Activated naive CD4-positive, alpha-beta T cell treated with anti-CD3 and anti-CD28 coated beads for 36 hours (primary cell): ENCODE data around the gene GJE1. TPM values are rescaled to one million over a fixed set of nuclear protein-coding genes. Genes with fewer than 3 reads are reported as not detected.
A peak's percentile ranks its signal among the peaks of the same experiment; 100 is the strongest.
"Not testable (repeated sequence)": the region's sequence is repeated elsewhere in the genome, so short reads cannot be mapped to it uniquely, and the experiment has no call there.

Experiments used
- CTCF ChIA-PET: fragments of 350-600 bp; sonication (Branson Sonifier 250); formaldehyde crosslinking; loops from one replicate; lab custom pipeline; 2021; ENCODE audit warnings: antibody characterized with exemption; lab: Charles Lee
- DNase-seq: peaks from one replicate; pipeline ENCODE4 v3.0.0-alpha.2; 2020
- H3K27ac Mint-ChIP-seq: one replicate; pipeline ENCODE4 v1.8.0; 2021; ENCODE audit warnings: mild to moderate bottlenecking, mixed read lengths
- H3K27me3 Mint-ChIP-seq: one replicate; pipeline ENCODE4 v1.8.0; 2021; ENCODE audit warnings: low read depth, mixed read lengths
- H3K36me3 Mint-ChIP-seq: one replicate; pipeline ENCODE4 v1.8.0; 2021; ENCODE audit warnings: low read depth, mixed read lengths
- H3K4me1 Mint-ChIP-seq: one replicate; pipeline ENCODE4 v1.8.0; 2021; ENCODE audit warnings: low read depth, mixed read lengths
- H3K4me3 Mint-ChIP-seq: one replicate; pipeline ENCODE4 v1.8.0; 2021; ENCODE audit warnings: mild to moderate bottlenecking, moderate library complexity, mixed read lengths
- H3K9me3 Mint-ChIP-seq: one replicate; pipeline ENCODE4 v1.8.0; 2021; ENCODE audit warnings: mixed read lengths
- intact Hi-C: fragments of 100-400 bp; cut with micrococcal nuclease; formaldehyde crosslinking; loops from one replicate; pipeline ENCODE4 v1.15.1; 2023
- total RNA-seq, 2 experiments: library from RNA; stranded (reverse); gene quantifications; one replicate each; pipeline ENCODE4 v1.2.3, GENCODE V29; 2021

Gene GJE1
- total RNA-seq, 2 experiments from 2014 or later: not detected

- H3K9me3 Mint-ChIP-seq, CTCF ChIA-PET, H3K4me1 Mint-ChIP-seq, DNase-seq, H3K4me3 Mint-ChIP-seq, H3K27ac Mint-ChIP-seq, H3K36me3 Mint-ChIP-seq: not testable (repeated sequence)
- intact Hi-C loops: loop anchor here (10.0 kb wide), 1 partner anchor 713 kb away; no protein-coding TSS in a partner anchor
- peaks cover 12% of the 10 kb centered on the region for H3K27me3 Mint-ChIP-seq
Measured at GRCh38 chr6:142141531-142141930, 8.8 kb downstream of the GJE1 start.

- CTCF ChIA-PET: interaction anchor here (0.5 to 3.3 kb wide), 18 partner anchors 9 to 1296 kb away, joined by 3 to 21 read pairs (median 4); no protein-coding TSS in a partner anchor
- Mint-ChIP-seq H3K27ac (peak within 1 kb of the TSS; percentile 91), H3K4me3 (peak within 1 kb of the TSS; percentile 93), H3K27me3 (no peaks in the 10 kb centered on the region), H3K36me3 (peaks cover 10% of the 10 kb centered on the region), H3K4me1 (peaks cover 53% of the 10 kb centered on the region), H3K9me3 (no peaks in the 10 kb centered on the region)
- peak; percentile 98 for DNase-seq
- intact Hi-C loops: loop anchor here (1.0 to 10.0 kb wide), 14 partner anchors 60 to 1948 kb away; partner anchors contain the start of genes ADAT2, ADGRG6, AIG1 and HIVEP2
Measured at GRCh38 chr6:142146828-142147662, 14.3 kb downstream of the GJE1 start, which contains the start of the genes NMBR and VTA1. NMBR (minus strand) TSS chr6:142147122; CDS start chr6:142088658, 58,464 bp downstream. VTA1 (plus strand) TSS chr6:142147263; CDS start chr6:142147288, 25 bp downstream.

- no peak for DNase-seq
- CTCF ChIA-PET: no interaction called here
- intact Hi-C loops: no loop called here
- peaks cover 10% of the 10 kb centered on the region for H3K36me3 Mint-ChIP-seq
- peaks cover 73% of the 10 kb centered on the region for H3K4me1 Mint-ChIP-seq
- H3K9me3 Mint-ChIP-seq: no peaks in the 10 kb centered on the region
- H3K27me3 Mint-ChIP-seq: no peaks in the 10 kb centered on the region
- H3K4me3 Mint-ChIP-seq: no peak overlapping the region
- no peak overlapping the region for H3K27ac Mint-ChIP-seq
Measured at GRCh38 chr6:142152746-142153145, 20.0 kb downstream of the GJE1 start.

GRCh38 chr6:142153196-142153595, 20.5 kb downstream of the GJE1 start:
- CTCF ChIA-PET: interaction anchor here (0.8 kb wide), 1 partner anchor 43 kb away, joined by 4 read pairs; no protein-coding TSS in a partner anchor
- intact Hi-C loops: no loop called here
- Mint-ChIP-seq H3K9me3 (no peaks in the 10 kb centered on the region), H3K27ac (no peak overlapping the region), H3K4me1 (peaks cover 72% of the 10 kb centered on the region), H3K4me3 (no peak overlapping the region), H3K27me3 (no peaks in the 10 kb centered on the region), H3K36me3 (peaks cover 10% of the 10 kb centered on the region)
- DNase-seq: no peak

GRCh38 chr6:142154336-142154735, 21.6 kb downstream of the GJE1 start:
- Mint-ChIP-seq H3K9me3 (no peaks in the 10 kb centered on the region), H3K27ac (no peak overlapping the region), H3K36me3 (peaks cover 7% of the 10 kb centered on the region), H3K4me3 (no peak overlapping the region), H3K27me3 (no peaks in the 10 kb centered on the region), H3K4me1 (peaks cover 60% of the 10 kb centered on the region)
- intact Hi-C loops: no loop called here
- CTCF ChIA-PET: interaction anchor here (0.8 to 3.5 kb wide), 2 partner anchors 42 to 54 kb away, joined by 4 to 19 read pairs; no protein-coding TSS in a partner anchor
- DNase-seq: no peak

GRCh38 chr6:142155091-142155490, 22.4 kb downstream of the GJE1 start:
- Mint-ChIP-seq H3K36me3 (peaks cover 7% of the 10 kb centered on the region), H3K4me3 (no peak overlapping the region), H3K4me1 (peaks cover 57% of the 10 kb centered on the region), H3K27ac (no peak overlapping the region), H3K9me3 (no peaks in the 10 kb centered on the region), H3K27me3 (no peaks in the 10 kb centered on the region)
- CTCF ChIA-PET: interaction anchor here (0.6 to 3.5 kb wide), 7 partner anchors 9 to 411 kb away, joined by 3 to 21 read pairs (median 9); partner anchors contain the start of genes NMBR and VTA1
- no peak for DNase-seq
- intact Hi-C loops: no loop called here

GRCh38 chr6:142155895-142156757, 23.4 kb downstream of the GJE1 start:
- Mint-ChIP-seq H3K27me3 (no peaks in the 10 kb centered on the region), H3K36me3 (no peaks in the 10 kb centered on the region), H3K9me3 (no peaks in the 10 kb centered on the region), H3K27ac (no peak overlapping the region), H3K4me1 (peaks cover 53% of the 10 kb centered on the region), H3K4me3 (no peak overlapping the region)
- CTCF ChIA-PET: interaction anchor here (0.6 to 3.5 kb wide), 18 partner anchors 9 to 410 kb away, joined by 3 to 21 read pairs (median 4); partner anchors contain the start of genes NMBR and VTA1
- intact Hi-C loops: loop anchor here (1.0 kb wide), 2 partner anchors 51 to 232 kb away; no protein-coding TSS in a partner anchor
- DNase-seq: no peak

GRCh38 chr6:142156758-142157068, 24.0 kb downstream of the GJE1 start:
- CTCF ChIA-PET: interaction anchor here (1.0 to 3.5 kb wide), 11 partner anchors 9 to 51 kb away, joined by 3 to 21 read pairs (median 10); partner anchors contain the start of genes NMBR and VTA1
- H3K4me3 Mint-ChIP-seq, H3K27me3 Mint-ChIP-seq, H3K27ac Mint-ChIP-seq, H3K36me3 Mint-ChIP-seq, H3K9me3 Mint-ChIP-seq, DNase-seq: not testable (repeated sequence)
- intact Hi-C loops: loop anchor here (1.0 kb wide), 2 partner anchors 51 to 232 kb away; no protein-coding TSS in a partner anchor
- H3K4me1 Mint-ChIP-seq: peaks cover 51% of the 10 kb centered on the region

- Mint-ChIP-seq H3K27me3 (no peaks in the 10 kb centered on the region), H3K36me3 (peaks cover 6% of the 10 kb centered on the region), H3K27ac (no peak overlapping the region), H3K4me3 (no peak overlapping the region), H3K4me1 (peaks cover 24% of the 10 kb centered on the region), H3K9me3 (no peaks in the 10 kb centered on the region)
- no peak for DNase-seq
- intact Hi-C loops: no loop called here
- CTCF ChIA-PET: no interaction called here
Measured at GRCh38 chr6:142162780-142163179, 30.1 kb downstream of the GJE1 start.

GRCh38 chr6:142165227-142165626, 32.5 kb downstream of the GJE1 start:
- CTCF ChIA-PET: interaction anchor here (0.7 to 1.5 kb wide), 5 partner anchors 9 to 995 kb away, joined by 3 to 7 read pairs (median 4); no protein-coding TSS in a partner anchor
- Mint-ChIP-seq H3K4me1 (peaks cover 19% of the 10 kb centered on the region), H3K9me3 (no peaks in the 10 kb centered on the region), H3K27ac (no peak overlapping the region), H3K4me3 (no peak overlapping the region), H3K36me3 (peaks cover 9% of the 10 kb centered on the region), H3K27me3 (no peaks in the 10 kb centered on the region)
- intact Hi-C loops: loop anchor here (2.0 kb wide), 1 partner anchor 16 kb away; no protein-coding TSS in a partner anchor
- DNase-seq: no peak

- no peaks in the 10 kb centered on the region for H3K9me3 Mint-ChIP-seq
- H3K27ac Mint-ChIP-seq: no peak overlapping the region
- peaks cover 14% of the 10 kb centered on the region for H3K36me3 Mint-ChIP-seq
- H3K4me3 Mint-ChIP-seq: no peak overlapping the region
- DNase-seq: no peak
- intact Hi-C loops: no loop called here
- no peaks in the 10 kb centered on the region for H3K27me3 Mint-ChIP-seq
- H3K4me1 Mint-ChIP-seq: peaks cover 11% of the 10 kb centered on the region
- CTCF ChIA-PET: interaction anchor here (3.9 kb wide), 1 partner anchor 11 kb away, joined by 19 read pairs; no protein-coding TSS in a partner anchor
Measured at GRCh38 chr6:142167071-142167470, 34.3 kb downstream of the GJE1 start.
